Dedifferentiated amniotic fluid mesenchymal stem cell (primary cell): ENCODE results near the gene AKT1.
"Not testable (repeated sequence)": the region's sequence is repeated elsewhere in the genome, so short reads cannot be mapped to it uniquely, and the experiment has no call there.

Experiments used
- DNase-seq: peaks from one replicate; pipeline ENCODE4 v3.0.0-alpha.2; 2016; ENCODE audit errors: extremely low spot score

The AKT1 gene

GRCh38 chr14:104818714-104819161 lies 23.2 kb upstream of the AKT1 start:
- no peak for DNase-seq

GRCh38 chr14:104817930-104818713 lies 22.6 kb upstream of the AKT1 start:
- no peak for DNase-seq

GRCh38 chr14:104816616-104816884 lies 21.0 kb upstream of the AKT1 start:
- no peak for DNase-seq

- not testable (repeated sequence) for DNase-seq
These were observed 19.2 kb upstream of the AKT1 start for GRCh38 chr14:104814701-104815100.

- no peak for DNase-seq
These were observed 17.7 kb upstream of the AKT1 start for GRCh38 chr14:104813286-104813685.

GRCh38 chr14:104810316-104810715 lies 14.8 kb upstream of the AKT1 start:
- DNase-seq, result no peak

- DNase-seq, result no peak
These were observed 12.9 kb upstream of the AKT1 start for GRCh38 chr14:104808456-104808855.

- no peak for DNase-seq
These were observed 11.3 kb upstream of the AKT1 start for GRCh38 chr14:104806625-104807465.

- no peak for DNase-seq
These were observed 10.5 kb upstream of the AKT1 start for GRCh38 chr14:104805941-104806624.

GRCh38 chr14:104805326-104805678 lies 9.8 kb upstream of the AKT1 start:
- DNase-seq, result peak; percentile 58

- DNase-seq, result no peak
These were observed 9.2 kb upstream of the AKT1 start for GRCh38 chr14:104804481-104805325.

GRCh38 chr14:104803912-104804410 lies 8.4 kb upstream of the AKT1 start:
- DNase-seq, result no peak

GRCh38 chr14:104803280-104803911 lies 7.8 kb upstream of the AKT1 start:
- no peak for DNase-seq

- DNase-seq, result no peak
These were observed 7.0 kb upstream of the AKT1 start for GRCh38 chr14:104802394-104803184.

GRCh38 chr14:104801520-104802393 lies 6.2 kb upstream of the AKT1 start:
- no peak for DNase-seq

- DNase-seq, result no peak
These were observed 5.4 kb upstream of the AKT1 start, which contains the start of gene ZBTB42 for GRCh38 chr14:104800771-104801519. TSS of gene ZBTB42 (plus strand) at chr14:104801101. CDS start at chr14:104801198, 97 bp downstream.

GRCh38 chr14:104800015-104800770 lies 4.6 kb upstream of the AKT1 start:
- DNase-seq, result peak; percentile 59
